Skin of body (tissue), 2 donors: Measurements from ENCODE around the gene MAP6. TPM values are rescaled to one million over a fixed set of nuclear protein-coding genes. Genes with fewer than 3 reads are reported as not detected.

ENCODE experiments used
- DNase-seq: peaks from one replicate; lab custom pipeline; 2025; lab: John Stamatoyannopoulos, UW
- total RNA-seq: library from RNA; depleted of rRNA; stranded (reverse); fragments of >200 nt; gene quantifications from one replicate; pipeline ENCODE4 v1.2.3, GENCODE V29; 2014

The MAP6 gene
- total RNA-seq, 1 donor from 2014 or later = 1.9 TPM

DNA sequence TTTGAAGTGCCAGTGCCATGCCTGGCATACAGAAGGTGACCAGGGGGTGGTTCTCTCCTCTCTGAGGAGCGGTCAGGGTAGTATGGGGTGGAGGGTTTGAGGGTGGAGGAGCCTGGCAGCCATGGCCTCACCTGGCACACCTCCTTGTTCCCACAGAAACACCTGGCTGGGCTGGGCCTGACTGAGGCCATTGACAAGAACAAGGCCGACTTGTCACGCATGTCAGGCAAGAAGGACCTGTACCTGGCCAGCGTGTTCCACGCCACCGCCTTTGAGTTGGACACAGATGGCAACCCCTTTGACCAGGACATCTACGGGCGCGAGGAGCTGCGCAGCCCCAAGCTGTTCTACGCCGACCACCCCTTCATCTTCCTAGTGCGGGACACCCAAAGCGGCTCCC is 97.2 kb downstream of the MAP6 start:
- DNase-seq = no peak

GRCh38 chr11:75570559-75571139 is 98.2 kb downstream of the MAP6 start:
- DNase-seq = no peak

- no peak for DNase-seq
These were observed 100.1 kb downstream of the MAP6 start for GRCh38 chr11:75568616-75569219.

GRCh38 chr11:75567971-75568370 is 100.9 kb downstream of the MAP6 start:
- DNase-seq = no peak

- DNase-seq = no peak
These were observed 102.0 kb downstream of the MAP6 start for GRCh38 chr11:75566763-75567279.

GRCh38 chr11:75565916-75566762 is 102.7 kb downstream of the MAP6 start:
- no peak for DNase-seq

GRCh38 chr11:75565221-75565814 is 103.5 kb downstream of the MAP6 start:
- DNase-seq = peak; percentile 19

DNA sequence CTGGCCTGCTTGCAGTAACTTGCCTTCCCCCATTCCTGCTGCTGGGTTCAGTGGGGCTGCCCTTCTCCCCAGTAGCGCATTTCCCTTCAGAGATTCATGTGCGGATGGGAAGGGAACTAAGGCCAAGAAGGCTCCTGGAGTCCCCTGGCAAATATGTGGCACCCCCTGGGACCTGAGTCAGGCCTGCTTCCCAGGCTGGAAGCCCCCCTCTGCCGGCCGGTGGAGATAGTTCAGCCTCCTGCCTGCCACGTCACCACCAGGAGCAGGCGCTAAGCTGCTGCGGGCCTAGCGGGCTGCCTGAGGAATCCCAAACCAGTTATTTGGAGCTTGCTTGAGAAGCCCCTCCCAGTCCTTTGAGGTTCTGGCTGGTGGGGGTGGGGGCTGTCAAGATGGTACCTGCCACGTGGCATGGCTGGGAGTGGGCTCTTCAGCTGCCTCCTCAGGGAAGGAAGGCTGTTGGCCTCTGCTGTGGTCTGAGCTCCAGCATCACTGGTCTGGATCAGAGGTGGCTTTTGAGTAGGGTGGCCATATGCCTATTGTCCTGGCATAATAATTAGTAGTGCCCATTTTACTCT is 104.8 kb downstream of the MAP6 start:
- peak; percentile 86 for DNase-seq

DNA sequence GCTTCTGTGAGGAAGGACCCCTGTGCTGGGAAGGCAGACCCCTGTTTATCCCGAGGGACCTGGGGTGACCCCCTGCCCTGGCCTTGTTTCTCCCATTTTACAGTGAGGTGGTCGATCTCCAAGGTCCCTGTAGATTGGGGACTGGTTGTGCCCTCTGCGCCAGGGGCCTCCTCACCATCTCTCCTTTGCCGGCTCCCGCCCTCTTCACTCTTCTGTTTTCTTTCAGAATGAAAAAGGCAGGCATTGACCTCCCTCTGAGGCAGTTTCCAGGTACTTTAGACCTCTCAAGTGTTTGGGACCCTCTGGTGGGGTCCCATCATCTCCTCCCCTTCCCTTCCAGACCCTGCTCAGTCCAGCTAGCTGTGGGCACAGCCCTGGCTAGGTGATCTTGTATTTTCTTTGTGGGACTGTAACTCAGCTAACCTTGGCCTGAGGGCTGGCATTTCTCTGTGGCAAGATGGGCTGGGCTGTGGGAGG is 105.3 kb downstream of the MAP6 start:
- DNase-seq = no peak

- peak; percentile 63 for DNase-seq
These were observed 105.9 kb downstream of the MAP6 start for GRCh38 chr11:75562836-75563484.

GRCh38 chr11:75562048-75562835 is 106.6 kb downstream of the MAP6 start, which contains the start of gene SERPINH1:
SERPINH1 (plus strand) TSS chr11:75562253; CDS start chr11:75566350, 4,097 bp downstream.
- DNase-seq = peak; percentile 88

DNA sequence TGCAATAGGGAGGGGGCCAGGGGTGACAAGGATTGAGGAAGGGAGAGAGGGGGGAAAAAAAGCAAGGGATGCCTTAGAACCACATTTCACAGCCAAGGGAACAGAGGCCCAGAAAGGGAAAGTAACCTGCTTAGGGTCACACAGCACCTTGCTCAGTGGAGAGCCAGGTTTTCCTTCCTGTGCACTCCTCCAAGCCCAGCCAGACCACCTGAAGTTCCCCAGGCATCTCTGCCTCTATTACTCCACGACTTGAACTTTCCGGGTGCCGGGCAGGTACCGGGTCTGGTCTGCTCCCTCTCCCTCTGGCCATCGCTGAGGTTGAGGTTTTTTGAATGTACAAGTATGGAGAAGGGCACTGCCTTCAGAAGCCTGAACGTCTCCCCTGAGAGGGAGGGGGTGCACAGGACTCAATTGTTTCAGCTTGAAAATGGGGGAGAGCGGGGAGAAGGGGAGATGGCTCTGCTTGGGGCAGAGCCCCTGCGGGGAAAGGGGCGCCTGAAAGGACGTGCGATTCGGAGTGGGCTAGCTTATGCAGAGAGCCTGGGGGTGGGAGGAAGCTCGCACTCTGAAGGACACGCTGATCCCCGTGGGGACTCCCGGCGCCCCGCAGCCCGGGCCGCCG is 107.3 kb downstream of the MAP6 start:
- DNase-seq = no peak

- DNase-seq = no peak
These were observed 108.2 kb downstream of the MAP6 start for GRCh38 chr11:75560644-75561043.

GRCh38 chr11:75558939-75559843 is 109.6 kb downstream of the MAP6 start:
- DNase-seq = peak; percentile 83

- peak; percentile 88 for DNase-seq
These were observed 111.0 kb downstream of the MAP6 start for GRCh38 chr11:75557666-75558494.

GRCh38 chr11:75556275-75556674 is 112.6 kb downstream of the MAP6 start:
- DNase-seq = no peak

- DNase-seq = no peak
These were observed 113.6 kb downstream of the MAP6 start for GRCh38 chr11:75555079-75555811.
